Progenitor cell of endocrine pancreas (in vitro differentiated cells): Measurements from ENCODE around the gene TOM1L1. TPM values are rescaled to one million over a fixed set of nuclear protein-coding genes. Genes with fewer than 3 reads are reported as not detected.

Source experiments
- DNase-seq: peaks from one replicate; pipeline ENCODE4 v3.0.0; 2021; ENCODE audit warnings: low spot score; ENCODE audit not compliant: unreplicated experiment
- H3K27ac Mint-ChIP-seq: 2 replicates; pipeline ENCODE4 v1.8.0; 2021; ENCODE audit warnings: mild to moderate bottlenecking, moderate library complexity, mixed read lengths
- H3K27me3 Mint-ChIP-seq: 2 replicates; pipeline ENCODE4 v1.8.0; 2021; ENCODE audit warnings: mixed read lengths
- H3K36me3 Mint-ChIP-seq: 2 replicates; pipeline ENCODE4 v1.8.0; 2022; ENCODE audit warnings: mixed read lengths; ENCODE audit not compliant: insufficient read depth
- H3K4me1 Mint-ChIP-seq: 2 replicates; pipeline ENCODE4 v1.8.0; 2021; ENCODE audit warnings: low read depth, mixed read lengths
- H3K4me3 Mint-ChIP-seq: 2 replicates; pipeline ENCODE4 v1.8.0; 2021; ENCODE audit warnings: low read depth, mild to moderate bottlenecking, moderate library complexity, mixed read lengths
- H3K9me3 Mint-ChIP-seq: 2 replicates; pipeline ENCODE4 v1.8.0; 2021; ENCODE audit warnings: low read depth, mixed read lengths
- CTCF ChIP-seq: fragments of 200-600 bp; sonication (generic); IDR thresholded peaks from one replicate; pipeline ENCODE4 v1.5.0; 2021; ENCODE audit warnings: antibody characterized with exemption, mild to moderate bottlenecking; ENCODE audit not compliant: unreplicated experiment
- total RNA-seq: library from RNA; stranded (reverse); gene quantifications from 2 replicates; pipeline ENCODE4 v1.2.1, GENCODE V29; 2021

TOM1L1 gene
- total RNA-seq, 1 donor from 2014 or later = 83.1 TPM

- Mint-ChIP-seq H3K27me3 (no peaks in the 10 kb centered on the region), H3K27ac (no peak overlapping the region), H3K36me3 (no peaks in the 10 kb centered on the region), H3K4me1 (no peaks in the 10 kb centered on the region), H3K4me3 (no peak overlapping the region), H3K9me3 (peaks cover 5% of the 10 kb centered on the region)
- no peak for TF ChIP-seq CTCF
- no peak for DNase-seq
Measured at GRCh38 chr17:54881255-54881972, 19.2 kb upstream of the TOM1L1 start.

GRCh38 chr17:54882371-54882770 is 18.3 kb upstream of the TOM1L1 start:
- Mint-ChIP-seq H3K27ac (no peak overlapping the region), H3K9me3 (peaks cover 5% of the 10 kb centered on the region), H3K4me1 (no peaks in the 10 kb centered on the region), H3K4me3 (no peak overlapping the region), H3K36me3 (no peaks in the 10 kb centered on the region), H3K27me3 (no peaks in the 10 kb centered on the region)
- no peak for TF ChIP-seq CTCF
- no peak for DNase-seq

- H3K9me3 Mint-ChIP-seq = peaks cover 1% of the 10 kb centered on the region
- no peaks in the 10 kb centered on the region for H3K27me3 Mint-ChIP-seq
Measured at GRCh38 chr17:54882950-54883349, 17.7 kb upstream of the TOM1L1 start.

GRCh38 chr17:54883939-54884338 is 16.7 kb upstream of the TOM1L1 start:
- H3K9me3 Mint-ChIP-seq = no peaks in the 10 kb centered on the region
- H3K36me3 Mint-ChIP-seq = no peaks in the 10 kb centered on the region
- H3K27me3 Mint-ChIP-seq = no peaks in the 10 kb centered on the region

More at GRCh38 chr17:54882950-54883349, 17.7 kb upstream of the TOM1L1 start:
- TF ChIP-seq CTCF = no peak
- DNase-seq = no peak
- no peak overlapping the region for H3K27ac Mint-ChIP-seq
- H3K4me3 Mint-ChIP-seq = no peak overlapping the region
- H3K36me3 Mint-ChIP-seq = no peaks in the 10 kb centered on the region
- no peaks in the 10 kb centered on the region for H3K4me1 Mint-ChIP-seq

GRCh38 chr17:54887787-54888186 is 12.9 kb upstream of the TOM1L1 start:
- Mint-ChIP-seq H3K4me1 (peaks cover 6% of the 10 kb centered on the region), H3K27me3 (no peaks in the 10 kb centered on the region), H3K27ac (no peak overlapping the region), H3K4me3 (no peak overlapping the region), H3K36me3 (no peaks in the 10 kb centered on the region), H3K9me3 (no peaks in the 10 kb centered on the region)
- no peak for TF ChIP-seq CTCF
- no peak for DNase-seq

More at GRCh38 chr17:54883939-54884338, 16.7 kb upstream of the TOM1L1 start:
- Mint-ChIP-seq H3K4me3 (no peak overlapping the region), H3K27ac (no peak overlapping the region), H3K4me1 (peaks cover 3% of the 10 kb centered on the region)
- no peak for DNase-seq
- TF ChIP-seq CTCF = no peak
